Left kidney (tissue), 2 donors: ENCODE data around the gene NAB2. TPM values are rescaled to one million over a fixed set of nuclear protein-coding genes. Genes with fewer than 3 reads are reported as not detected.
"Not testable (repeated sequence)": the region's sequence is repeated elsewhere in the genome, so short reads cannot be mapped to it uniquely, and the experiment has no call there.

Source experiments
- DNase-seq: peaks from one replicate; pipeline ENCODE4 v3.0.0-alpha.2; 2013
- polyA plus RNA-seq: library from polyadenylated mRNA; unstranded; fragments of 120-200 nt; gene quantifications from one replicate; pipeline ENCODE4 v1.2.1, GENCODE V29; 2013; ENCODE audit not compliant: insufficient read length

Gene NAB2
- polyA plus RNA-seq, 1 donor = 40.8 TPM

GRCh38 chr12:57110104-57111030 lies 21.5 kb downstream of the NAB2 start:
- DNase-seq = no peak

- DNase-seq = no peak
Measured at GRCh38 chr12:57111031-57111734, 22.3 kb downstream of the NAB2 start, which contains the start of gene STAT6. STAT6 (minus strand) TSS chr12:57111362; CDS start chr12:57108278, 3,084 bp downstream.

- no peak for DNase-seq
Measured at GRCh38 chr12:57112492-57113294, 23.8 kb downstream of the NAB2 start.

GRCh38 chr12:57116580-57117281 lies 27.8 kb downstream of the NAB2 start:
- DNase-seq = no peak

- no peak for DNase-seq
Measured at GRCh38 chr12:57118711-57119271, 29.9 kb downstream of the NAB2 start.

GRCh38 chr12:57119294-57120085 lies 30.6 kb downstream of the NAB2 start:
- DNase-seq = no peak

- DNase-seq = not testable (repeated sequence)
Measured at GRCh38 chr12:57120718-57121117, 31.8 kb downstream of the NAB2 start.

GRCh38 chr12:57123813-57124212 lies 34.9 kb downstream of the NAB2 start:
- DNase-seq = no peak

GRCh38 chr12:57124261-57124877 lies 35.5 kb downstream of the NAB2 start:
- peak; percentile 75 for DNase-seq

GRCh38 chr12:57126061-57126460 lies 37.1 kb downstream of the NAB2 start:
- no peak for DNase-seq

- no peak for DNase-seq
Measured at GRCh38 chr12:57126561-57126960, 37.6 kb downstream of the NAB2 start.

GRCh38 chr12:57127101-57127725 lies 38.3 kb downstream of the NAB2 start:
- DNase-seq = peak; percentile 56

- DNase-seq = peak; percentile 78
Measured at GRCh38 chr12:57127726-57128518, 39.0 kb downstream of the NAB2 start, which contains the start of gene LRP1. LRP1 (plus strand) TSS chr12:57128483; CDS start chr12:57128965, 482 bp downstream.

- DNase-seq = no peak
Measured at GRCh38 chr12:57128519-57129247, 39.8 kb downstream of the NAB2 start.

- no peak for DNase-seq
Measured at GRCh38 chr12:57129321-57129842, 40.5 kb downstream of the NAB2 start.

- DNase-seq = no peak
Measured at GRCh38 chr12:57129889-57130288, 41.0 kb downstream of the NAB2 start.

GRCh38 chr12:57130941-57131340 lies 42.0 kb downstream of the NAB2 start:
- no peak for DNase-seq
